OCI-LY7 (cell line): ENCODE measurements around the gene SLC8A1. TPM values are rescaled to one million over a fixed set of nuclear protein-coding genes. Genes with fewer than 3 reads are reported as not detected.
A peak's percentile ranks its signal among the peaks of the same experiment; 100 is the strongest.

ENCODE experiments used
- BruUV-seq: library from RNA; stranded (reverse); fragments of 400-500 nt; replicated peaks from 2 replicates; lab custom pipeline; 2021; lab: Mats Ljungman, UMichigan
- CTCF ChIA-PET: fragments of 300-600 bp; sonication (Branson Sonifier 250); formaldehyde crosslinking; loops from one replicate; lab custom pipeline; 2022; ENCODE audit warnings: antibody characterized with exemption; ENCODE audit not compliant: unreplicated experiment; lab: Charles Lee
- POLR2A ChIA-PET: fragments of 300-600 bp; sonication (Branson Sonifier 250); formaldehyde crosslinking; loops from one replicate; lab custom pipeline; 2022; ENCODE audit warnings: antibody characterized with exemption; lab: Charles Lee
- DNase-seq: peaks from one replicate; pipeline ENCODE4 v3.0.0-alpha.2; 2015; ENCODE audit warnings: low spot score
- H2AFZ ChIP-seq: fragments of 200-600 bp; sonication (generic), shearing (Covaris generic); 2 replicates; pipeline ENCODE4 v1.6.1; 2014; ENCODE audit warnings: mild to moderate bottlenecking, antibody characterized with exemption, low read length, moderate library complexity
- H3K27ac ChIP-seq: fragments of 200-600 bp; sonication (generic); 2 replicates; pipeline ENCODE4 v1.5.1; 2014; ENCODE audit warnings: mixed run types, low read depth, mild to moderate bottlenecking, moderate library complexity, low read length, inconsistent platforms; ENCODE audit not compliant: poor library complexity, severe bottlenecking
- H3K36me3 ChIP-seq: fragments of 200-600 bp; sonication (generic); 2 replicates; pipeline ENCODE4 v1.6.1; 2014; ENCODE audit warnings: mild to moderate bottlenecking, antibody characterized with exemption, low read length, moderate library complexity, mixed read lengths; ENCODE audit not compliant: insufficient read depth
- H3K4me1 ChIP-seq: fragments of 200-600 bp; sonication (generic); 2 replicates; pipeline ENCODE4 v1.5.1; 2014; ENCODE audit warnings: mild to moderate bottlenecking, low read length; ENCODE audit not compliant: insufficient read depth, poor library complexity, severe bottlenecking
- H3K4me2 ChIP-seq: fragments of 200-600 bp; sonication (generic); 2 replicates; pipeline ENCODE4 v1.6.1; 2014; ENCODE audit warnings: mild to moderate bottlenecking, low read length
- H3K4me3 ChIP-seq: fragments of 200-600 bp; sonication (generic); 2 replicates; pipeline ENCODE4 v1.5.1; 2014; ENCODE audit warnings: mild to moderate bottlenecking, low read depth, low read length; ENCODE audit not compliant: poor library complexity, severe bottlenecking
- H3K79me2 ChIP-seq: fragments of 200-600 bp; sonication (generic); 2 replicates; pipeline ENCODE4 v1.6.1; 2016; ENCODE audit warnings: low read depth, mild to moderate bottlenecking, low read length, moderate library complexity, mixed read lengths; ENCODE audit not compliant: insufficient read depth
- H3K9me2 ChIP-seq: fragments of 200-600 bp; sonication (generic); 2 replicates; pipeline ENCODE4 v1.6.1; 2016; ENCODE audit warnings: mild to moderate bottlenecking, low read length, mixed read lengths; ENCODE audit not compliant: insufficient read depth
- H3K9me3 ChIP-seq: fragments of 200-600 bp; sonication (generic); 2 replicates; pipeline ENCODE4 v1.6.1; 2014; ENCODE audit warnings: mild to moderate bottlenecking, mixed run types, low read length, mixed read lengths
- H4K20me1 ChIP-seq: fragments of 200-600 bp; sonication (generic); 2 replicates; pipeline ENCODE4 v1.6.1; 2014; ENCODE audit warnings: mild to moderate bottlenecking, antibody characterized with exemption, low read length, moderate library complexity, mixed read lengths; ENCODE audit not compliant: insufficient read depth
- EZH2phosphoT487 ChIP-seq: fragments of 200-600 bp; sonication (generic); IDR thresholded peaks from 2 replicates; pipeline ENCODE4 v1.6.1; 2018; ENCODE audit warnings: low read depth, borderline replicate concordance, mild to moderate bottlenecking, mixed run types, antibody characterized with exemption, low read length, moderate library complexity, mixed read lengths
- intact Hi-C: fragments of 100-400 bp; cut with micrococcal nuclease; formaldehyde crosslinking; loops from one replicate; pipeline ENCODE4 v1.10.0; 2022; ENCODE audit not compliant: unreplicated experiment
- total RNA-seq, 2 experiments: library from RNA; depleted of rRNA in 1 of 2; stranded (reverse); fragments of >200 nt in 1 of 2; shearing (Covaris generic) in 1 of 2; gene quantifications; 2 replicates each; pipeline ENCODE4 v1.2.3, GENCODE V29; 2014 to 2022
- TF ChIP-seq, protein P1 (sequence below): fragments of 200-600 bp; sonication (generic); conservative IDR thresholded peaks from 2 replicates; pipeline ENCODE4 v1.5.1; 2014; ENCODE audit warnings: mild to moderate bottlenecking, antibody characterized with exemption, low read length, moderate library complexity, mixed read lengths

The SLC8A1 gene
- total RNA-seq, 2 experiments from 2014 or later = 3.6 to 7.3 TPM

DNA sequence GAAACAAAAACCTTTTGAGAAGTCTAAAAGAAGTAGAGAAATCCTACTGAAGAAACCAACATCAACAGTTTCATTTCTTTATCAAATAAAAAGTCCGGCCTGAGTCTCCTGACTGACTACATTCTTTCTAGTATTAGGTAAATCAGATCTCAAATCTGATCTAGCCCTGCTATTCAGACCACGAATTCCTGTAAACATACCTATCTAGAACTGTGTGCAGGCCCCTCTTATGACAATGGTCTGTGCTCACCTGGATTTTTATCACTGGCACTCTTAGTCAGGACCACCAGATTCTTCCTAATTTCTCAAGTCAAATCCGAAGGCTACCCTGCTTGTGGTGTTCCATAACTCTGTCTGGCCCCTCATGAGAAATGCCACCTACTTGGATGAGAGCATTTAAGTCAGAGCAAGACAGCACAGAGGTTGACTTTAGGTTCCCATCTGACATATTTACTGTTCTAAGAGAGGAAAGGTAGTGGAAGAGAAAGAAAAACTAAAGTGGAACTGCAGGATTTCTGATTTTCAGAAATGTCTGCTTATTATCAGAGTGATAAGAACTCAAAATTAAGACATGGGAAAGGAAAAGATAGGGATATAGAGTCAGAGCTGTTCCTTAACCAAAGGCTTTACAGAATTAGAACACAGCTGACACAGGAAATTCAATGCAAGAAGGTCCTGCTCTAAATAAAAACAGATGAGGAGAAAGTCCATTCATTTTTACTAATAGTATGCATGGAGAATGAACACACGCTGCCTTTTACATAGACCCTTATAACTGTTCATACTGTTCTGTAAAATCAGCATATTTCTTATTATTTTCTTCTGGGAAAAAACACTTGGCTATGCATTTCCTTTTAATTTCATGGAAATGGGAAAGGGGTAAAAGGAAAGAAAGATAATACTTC is 56.5 kb downstream of the SLC8A1 start:
- no peaks in the 10 kb centered on the region for H3K9me3 ChIP-seq
- intact Hi-C loops = no loop called here
- H4K20me1 ChIP-seq = no peaks in the 10 kb centered on the region
- POLR2A ChIA-PET = interaction anchor here (2.0 kb wide), 1 partner anchor 11 kb away, joined by 5 read pairs; no protein-coding TSS in a partner anchor
- H3K4me3 ChIP-seq = no peak overlapping the region
- H3K4me1 ChIP-seq = peaks cover 31% of the 10 kb centered on the region
- H3K9me2 ChIP-seq = no peaks in the 10 kb centered on the region
- H3K36me3 ChIP-seq = no peaks in the 10 kb centered on the region
- CTCF ChIA-PET = no interaction called here
- H3K4me2 ChIP-seq = peak overlapping the region; percentile 28
- TF ChIP-seq EZH2phosphoT487 = no peak
- TF ChIP-seq, protein P1, sequence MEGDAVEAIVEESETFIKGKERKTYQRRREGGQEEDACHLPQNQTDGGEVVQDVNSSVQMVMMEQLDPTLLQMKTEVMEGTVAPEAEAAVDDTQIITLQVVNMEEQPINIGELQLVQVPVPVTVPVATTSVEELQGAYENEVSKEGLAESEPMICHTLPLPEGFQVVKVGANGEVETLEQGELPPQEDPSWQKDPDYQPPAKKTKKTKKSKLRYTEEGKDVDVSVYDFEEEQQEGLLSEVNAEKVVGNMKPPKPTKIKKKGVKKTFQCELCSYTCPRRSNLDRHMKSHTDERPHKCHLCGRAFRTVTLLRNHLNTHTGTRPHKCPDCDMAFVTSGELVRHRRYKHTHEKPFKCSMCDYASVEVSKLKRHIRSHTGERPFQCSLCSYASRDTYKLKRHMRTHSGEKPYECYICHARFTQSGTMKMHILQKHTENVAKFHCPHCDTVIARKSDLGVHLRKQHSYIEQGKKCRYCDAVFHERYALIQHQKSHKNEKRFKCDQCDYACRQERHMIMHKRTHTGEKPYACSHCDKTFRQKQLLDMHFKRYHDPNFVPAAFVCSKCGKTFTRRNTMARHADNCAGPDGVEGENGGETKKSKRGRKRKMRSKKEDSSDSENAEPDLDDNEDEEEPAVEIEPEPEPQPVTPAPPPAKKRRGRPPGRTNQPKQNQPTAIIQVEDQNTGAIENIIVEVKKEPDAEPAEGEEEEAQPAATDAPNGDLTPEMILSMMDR = no peak
- no peak for DNase-seq
- BruUV-seq = no TSS peak
- H2AFZ ChIP-seq = peak overlapping the region; percentile 70
- H3K79me2 ChIP-seq = no peaks in the 10 kb centered on the region
- H3K27ac ChIP-seq = no peak overlapping the region

DNA sequence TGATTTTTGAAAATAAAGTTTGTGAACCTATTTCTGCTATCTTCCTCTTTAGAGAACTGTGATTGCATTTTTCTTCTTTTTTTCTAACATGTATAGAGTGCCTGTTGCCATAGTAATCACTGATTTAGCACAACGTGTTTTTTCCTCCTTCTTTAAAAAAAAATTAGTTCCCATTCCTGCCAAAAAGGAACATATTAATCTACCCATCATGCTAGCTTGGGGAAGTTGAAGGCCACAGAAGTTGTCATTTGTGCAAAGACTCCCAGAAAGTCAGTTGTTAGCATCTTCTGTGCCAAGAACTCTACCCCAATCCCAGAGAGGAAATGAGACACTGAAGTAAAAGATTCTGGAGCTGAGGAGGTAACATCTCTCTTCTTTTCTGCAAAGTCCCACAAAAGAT is 57.3 kb downstream of the SLC8A1 start:
- no peaks in the 10 kb centered on the region for H3K79me2 ChIP-seq
- H3K36me3 ChIP-seq = no peaks in the 10 kb centered on the region
- no peaks in the 10 kb centered on the region for H4K20me1 ChIP-seq
- H3K4me1 ChIP-seq = peaks cover 31% of the 10 kb centered on the region
- H2AFZ ChIP-seq = peak overlapping the region; percentile 70
- H3K4me3 ChIP-seq = no peak overlapping the region
- intact Hi-C loops = no loop called here
- ChIA-PET CTCF (no interaction called here), POLR2A (interaction anchor here (1.3 kb wide), 1 partner anchor 20 kb away, joined by 3 read pairs; no protein-coding TSS in a partner anchor)
- BruUV-seq = no TSS peak
- DNase-seq = no peak
- H3K9me3 ChIP-seq = no peaks in the 10 kb centered on the region
- no peak for TF ChIP-seq EZH2phosphoT487
- TF ChIP-seq, protein P1 = no peak
- H3K9me2 ChIP-seq = no peaks in the 10 kb centered on the region
- H3K27ac ChIP-seq = no peak overlapping the region
- peak overlapping the region; percentile 28; the same call in 1 of the 2 replicates for H3K4me2 ChIP-seq

DNA sequence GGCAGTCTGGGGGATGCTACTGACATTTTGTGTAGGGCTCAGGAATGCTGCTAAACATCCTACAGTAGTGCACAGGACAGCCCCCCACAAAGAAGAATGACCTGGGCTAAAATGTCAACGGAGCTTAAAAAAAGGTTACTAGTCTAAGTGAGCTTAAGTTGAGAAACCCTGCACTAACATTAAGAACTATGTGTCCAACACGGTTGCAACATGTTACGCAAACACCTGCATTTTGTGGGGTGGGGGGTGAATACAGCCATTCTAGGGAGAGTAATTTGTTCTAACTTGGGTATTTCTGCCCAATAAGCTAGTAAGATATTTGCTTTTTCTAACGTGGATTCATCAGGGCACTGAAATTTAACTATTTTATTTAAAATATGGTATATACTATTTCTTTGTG is 57.9 kb downstream of the SLC8A1 start:
- Histone ChIP-seq H3K4me1 (peaks cover 31% of the 10 kb centered on the region), H3K9me2 (no peaks in the 10 kb centered on the region), H2AFZ (no peak overlapping the region), H3K36me3 (no peaks in the 10 kb centered on the region), H3K27ac (no peak overlapping the region), H4K20me1 (no peaks in the 10 kb centered on the region), H3K79me2 (no peaks in the 10 kb centered on the region), H3K4me2 (no peak overlapping the region), H3K4me3 (no peak overlapping the region), H3K9me3 (no peaks in the 10 kb centered on the region)
- intact Hi-C loops = no loop called here
- no TSS peak for BruUV-seq
- no peak for DNase-seq
- ChIA-PET CTCF (no interaction called here), POLR2A (interaction anchor here (0.8 to 1.3 kb wide), 3 partner anchors 19 to 27 kb away, joined by 3 to 4 read pairs (median 3); no protein-coding TSS in a partner anchor)
- TF ChIP-seq, protein P1 = no peak
- TF ChIP-seq EZH2phosphoT487 = no peak
